IPS-18a (cell line): ENCODE data around the gene CCDC85B.

Source experiments
- H3K27ac ChIP-seq: one replicate; pipeline ENCODE4 v1.5.1; 2013; ENCODE audit warnings: low read length
- H3K27me3 ChIP-seq: one replicate; pipeline ENCODE4 v1.6.1; 2013; ENCODE audit warnings: mild to moderate bottlenecking, low read length; ENCODE audit not compliant: control insufficient read depth, insufficient read depth
- H3K36me3 ChIP-seq: one replicate; pipeline ENCODE4 v1.6.1; 2013; ENCODE audit warnings: low read depth, low read length; ENCODE audit not compliant: control insufficient read depth
- H3K4me1 ChIP-seq: one replicate; pipeline ENCODE4 v1.6.1; 2013; ENCODE audit warnings: low read depth, low read length; ENCODE audit not compliant: control insufficient read depth
- H3K4me3 ChIP-seq: one replicate; pipeline ENCODE4 v1.5.1; 2013; ENCODE audit warnings: low read length
- H3K9ac ChIP-seq: one replicate; pipeline ENCODE4 v1.6.1; 2013; ENCODE audit warnings: mild to moderate bottlenecking, low read length, moderate library complexity
- H3K9me3 ChIP-seq: one replicate; pipeline ENCODE4 v1.6.1; 2013; ENCODE audit warnings: low read depth, low read length; ENCODE audit not compliant: control insufficient read depth

The CCDC85B gene

GRCh38 chr11:65871811-65872548, 18.5 kb upstream of the CCDC85B start:
- H3K36me3 ChIP-seq: no peaks in the 10 kb centered on the region
- H3K27me3 ChIP-seq: peaks cover 17% of the 10 kb centered on the region
- H3K27ac ChIP-seq: no peak overlapping the region
- H3K4me1 ChIP-seq: peaks cover 4% of the 10 kb centered on the region
- H3K9me3 ChIP-seq: no peaks in the 10 kb centered on the region
- no peak overlapping the region for H3K9ac ChIP-seq
- peak overlapping the region; percentile 13 for H3K4me3 ChIP-seq

- H3K4me1 ChIP-seq: peaks cover 4% of the 10 kb centered on the region
- no peaks in the 10 kb centered on the region for H3K9me3 ChIP-seq
- H3K4me3 ChIP-seq: peak within 1 kb of the TSS; percentile 75
- H3K27ac ChIP-seq: no peak within 1 kb of the TSS
- H3K9ac ChIP-seq: peak within 1 kb of the TSS; percentile 22
- no peaks in the 10 kb centered on the region for H3K36me3 ChIP-seq
- H3K27me3 ChIP-seq: peaks cover 17% of the 10 kb centered on the region
These were observed 17.7 kb upstream of the CCDC85B start, which contains the start of gene EFEMP2 for GRCh38 chr11:65872586-65873317. EFEMP2 (minus strand) TSS chr11:65872800; CDS start chr11:65872354, 446 bp downstream.

GRCh38 chr11:65873318-65874156, 16.9 kb upstream of the CCDC85B start:
- Histone ChIP-seq H3K9me3 (no peaks in the 10 kb centered on the region), H3K9ac (peak overlapping the region; percentile 22), H3K4me3 (peak overlapping the region; percentile 75), H3K4me1 (peaks cover 4% of the 10 kb centered on the region), H3K27ac (no peak overlapping the region), H3K36me3 (no peaks in the 10 kb centered on the region), H3K27me3 (peaks cover 17% of the 10 kb centered on the region)

GRCh38 chr11:65879617-65880016, 10.9 kb upstream of the CCDC85B start, which contains the start of gene CTSW:
CTSW (plus strand) TSS chr11:65879837; CDS start chr11:65879855, 18 bp downstream.
- H3K27me3 ChIP-seq: no peaks in the 10 kb centered on the region
- no peak within 1 kb of the TSS for H3K27ac ChIP-seq
- no peak within 1 kb of the TSS for H3K4me3 ChIP-seq
- no peaks in the 10 kb centered on the region for H3K9me3 ChIP-seq
- H3K36me3 ChIP-seq: peaks cover 15% of the 10 kb centered on the region
- no peaks in the 10 kb centered on the region for H3K4me1 ChIP-seq
- no peak within 1 kb of the TSS for H3K9ac ChIP-seq

- no peaks in the 10 kb centered on the region for H3K27me3 ChIP-seq
- H3K9me3 ChIP-seq: no peaks in the 10 kb centered on the region
- no peak overlapping the region for H3K9ac ChIP-seq
- no peak overlapping the region for H3K27ac ChIP-seq
- H3K36me3 ChIP-seq: peaks cover 17% of the 10 kb centered on the region
- no peak overlapping the region for H3K4me3 ChIP-seq
- H3K4me1 ChIP-seq: no peaks in the 10 kb centered on the region
These were observed 10.4 kb upstream of the CCDC85B start for GRCh38 chr11:65880027-65880426.

GRCh38 chr11:65880844-65881421, 9.5 kb upstream of the CCDC85B start:
- Histone ChIP-seq H3K27me3 (no peaks in the 10 kb centered on the region), H3K27ac (no peak overlapping the region), H3K36me3 (peaks cover 25% of the 10 kb centered on the region), H3K4me1 (no peaks in the 10 kb centered on the region), H3K4me3 (no peak overlapping the region), H3K9ac (no peak overlapping the region), H3K9me3 (no peaks in the 10 kb centered on the region)

GRCh38 chr11:65882120-65883057, 8.1 kb upstream of the CCDC85B start:
- no peaks in the 10 kb centered on the region for H3K4me1 ChIP-seq

GRCh38 chr11:65883058-65883761, 7.3 kb upstream of the CCDC85B start:
- Histone ChIP-seq H3K4me3 (no peak overlapping the region), H3K9me3 (no peaks in the 10 kb centered on the region), H3K27me3 (no peaks in the 10 kb centered on the region), H3K27ac (no peak overlapping the region), H3K36me3 (peaks cover 32% of the 10 kb centered on the region), H3K9ac (no peak overlapping the region), H3K4me1 (no peaks in the 10 kb centered on the region)

More at GRCh38 chr11:65882120-65883057, 8.1 kb upstream of the CCDC85B start:
- Histone ChIP-seq H3K36me3 (peaks cover 32% of the 10 kb centered on the region), H3K9ac (no peak overlapping the region), H3K27me3 (no peaks in the 10 kb centered on the region), H3K4me3 (no peak overlapping the region), H3K9me3 (no peaks in the 10 kb centered on the region), H3K27ac (no peak overlapping the region)

GRCh38 chr11:65883786-65884715, 6.4 kb upstream of the CCDC85B start:
- Histone ChIP-seq H3K4me1 (no peaks in the 10 kb centered on the region), H3K4me3 (no peak overlapping the region), H3K27me3 (peaks cover 2% of the 10 kb centered on the region), H3K9me3 (no peaks in the 10 kb centered on the region), H3K9ac (no peak overlapping the region), H3K27ac (no peak overlapping the region), H3K36me3 (peaks cover 32% of the 10 kb centered on the region)
